Measurements from ENCODE around the gene LFNG.

DNA sequence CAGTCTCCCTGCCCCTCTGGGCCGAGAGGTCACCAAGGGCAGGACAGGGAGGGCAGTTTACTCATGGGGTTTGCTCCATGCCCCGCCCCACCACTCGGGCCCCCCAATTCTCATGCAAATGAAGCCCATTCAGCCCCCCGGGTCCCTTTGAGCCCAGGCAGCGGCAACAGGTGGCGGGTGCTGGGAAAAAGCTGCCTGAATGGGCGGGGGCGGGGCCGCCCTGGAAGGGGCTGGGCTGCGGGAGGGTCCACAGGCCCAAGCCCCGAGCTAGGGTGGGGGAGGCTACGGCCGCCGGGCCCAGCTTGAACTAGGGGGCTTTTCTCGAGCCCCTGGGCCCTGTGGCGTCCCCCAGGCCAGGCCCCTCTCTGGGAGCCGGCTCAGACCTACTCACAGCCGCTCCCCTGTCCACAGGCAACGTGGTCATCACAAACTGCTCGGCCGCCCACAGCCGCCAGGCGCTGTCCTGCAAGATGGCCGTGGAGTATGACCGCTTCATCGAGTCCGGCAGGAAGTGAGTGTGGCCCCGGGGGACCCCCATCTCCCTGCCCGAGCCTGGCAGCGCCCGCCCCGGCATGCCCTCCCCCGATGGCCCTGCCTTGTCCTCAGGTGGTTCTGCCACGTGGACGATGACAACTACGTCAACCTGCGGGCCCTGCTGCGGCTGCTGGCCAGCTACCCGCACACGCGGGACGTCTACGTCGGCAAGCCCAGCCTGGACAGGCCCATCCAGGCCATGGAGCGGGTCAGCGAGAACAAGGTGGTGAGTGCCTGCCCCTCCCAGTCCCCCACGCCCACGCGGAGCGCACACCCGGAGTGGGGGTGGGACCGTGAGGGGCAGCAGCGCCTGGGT is 5.5 kb downstream of the LFNG start:
- TF ChIP-seq, protein P1, sequence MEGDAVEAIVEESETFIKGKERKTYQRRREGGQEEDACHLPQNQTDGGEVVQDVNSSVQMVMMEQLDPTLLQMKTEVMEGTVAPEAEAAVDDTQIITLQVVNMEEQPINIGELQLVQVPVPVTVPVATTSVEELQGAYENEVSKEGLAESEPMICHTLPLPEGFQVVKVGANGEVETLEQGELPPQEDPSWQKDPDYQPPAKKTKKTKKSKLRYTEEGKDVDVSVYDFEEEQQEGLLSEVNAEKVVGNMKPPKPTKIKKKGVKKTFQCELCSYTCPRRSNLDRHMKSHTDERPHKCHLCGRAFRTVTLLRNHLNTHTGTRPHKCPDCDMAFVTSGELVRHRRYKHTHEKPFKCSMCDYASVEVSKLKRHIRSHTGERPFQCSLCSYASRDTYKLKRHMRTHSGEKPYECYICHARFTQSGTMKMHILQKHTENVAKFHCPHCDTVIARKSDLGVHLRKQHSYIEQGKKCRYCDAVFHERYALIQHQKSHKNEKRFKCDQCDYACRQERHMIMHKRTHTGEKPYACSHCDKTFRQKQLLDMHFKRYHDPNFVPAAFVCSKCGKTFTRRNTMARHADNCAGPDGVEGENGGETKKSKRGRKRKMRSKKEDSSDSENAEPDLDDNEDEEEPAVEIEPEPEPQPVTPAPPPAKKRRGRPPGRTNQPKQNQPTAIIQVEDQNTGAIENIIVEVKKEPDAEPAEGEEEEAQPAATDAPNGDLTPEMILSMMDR (IDR thresholded peaks at IDR 0.05): no peak
- TF ChIP-seq EP300 (IDR thresholded peaks at IDR 0.05): no peak
- no peak for TF ChIP-seq POLR2A (IDR thresholded peaks at IDR 0.05)
- no peak for TF ChIP-seq POLR2AphosphoS5 (IDR thresholded peaks at IDR 0.05)

All from upper lobe of left lung (tissue), 4 donors.